Ascending aorta (tissue), 2 donors: Measurements from ENCODE around the gene OTOL1. TPM values are rescaled to one million over a fixed set of nuclear protein-coding genes. Genes with fewer than 3 reads are reported as not detected.

Experiments used
- DNase-seq, 2 donors: peaks; one replicate each; pipeline ENCODE4 v3.0.0-alpha.2; 2019; ENCODE audit warnings: low spot score in 2 of 2
- H3K27ac ChIP-seq, 2 donors: fragments of 200-600 bp; sonication (generic); one replicate each; pipeline ENCODE4 v1.5.1; 2016 to 2017; ENCODE audit warnings: mild to moderate bottlenecking in 1 of 2
- H3K27me3 ChIP-seq: fragments of 200-600 bp; sonication (generic); one replicate; pipeline ENCODE4 v1.5.1; 2017
- H3K36me3 ChIP-seq, 2 donors: fragments of 200-600 bp; sonication (generic); one replicate each; pipeline ENCODE4 v1.5.1; 2016
- H3K4me1 ChIP-seq, 2 donors: fragments of 200-600 bp; sonication (generic); one replicate each; pipeline ENCODE4 v1.5.1; 2016 to 2017; ENCODE audit warnings: mild to moderate bottlenecking in 1 of 2
- H3K4me3 ChIP-seq, 2 donors: fragments of 200-600 bp; sonication (generic); one replicate each; pipeline ENCODE4 v1.5.1; 2016 to 2017; ENCODE audit warnings: mild to moderate bottlenecking in 1 of 2
- H3K9me3 ChIP-seq, 2 donors: fragments of 200-600 bp; sonication (generic); one replicate each; pipeline ENCODE4 v1.5.1; 2016
- intact Hi-C: fragments of 100-400 bp; cut with DNase I; formaldehyde crosslinking; loops from one replicate; pipeline ENCODE4 v1.15.1; 2023
- total RNA-seq: library from RNA; depleted of rRNA; stranded (reverse); fragments of >200 nt; gene quantifications from one replicate; pipeline ENCODE4 v1.1.0, GENCODE V29; 2016
- TF ChIP-seq, protein P1 (sequence below), 3 experiments: fragments of 200-600 bp in 2 of 3; fragments of 450-650 bp in 1 of 3; sonication (generic) in 2 of 3; IDR thresholded peaks; one replicate each; pipeline ENCODE4 v1.5.1; 2016 to 2019; ENCODE audit warnings: antibody characterized with exemption in 3 of 3, mild to moderate bottlenecking in 1 of 3, moderate library complexity in 1 of 3

The OTOL1 gene
- total RNA-seq: not detected

DNA sequence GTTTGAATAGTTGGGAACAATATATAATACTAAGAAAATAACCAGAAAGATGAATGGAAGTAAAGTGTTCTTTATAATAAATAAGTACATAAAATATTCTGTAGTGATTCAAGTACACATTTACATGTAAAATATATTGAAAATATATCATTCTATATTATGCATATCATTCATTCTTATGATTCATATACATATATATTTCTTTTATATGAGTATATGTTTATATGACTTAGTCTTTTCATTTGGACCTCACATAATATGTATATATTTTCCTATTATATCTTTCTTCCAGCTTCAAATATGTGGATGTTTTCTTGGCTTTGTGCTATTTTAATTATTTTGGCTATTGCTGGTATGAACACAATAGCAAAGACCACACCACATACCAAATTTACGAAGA lies at the start of gene OTOL1:
Gene OTOL1 (plus strand): TSS at position 301 of the 400 bp plus-strand sequence. CDS start 0 bp downstream, at position 301.
- H3K9me3 ChIP-seq: no peaks in the 10 kb centered on the region
- intact Hi-C loops: no loop called here
- H3K27me3 ChIP-seq: no peaks in the 10 kb centered on the region
- H3K27ac ChIP-seq: no peak within 1 kb of the TSS
- H3K36me3 ChIP-seq: no peaks in the 10 kb centered on the region
- H3K4me3 ChIP-seq: no peak within 1 kb of the TSS
- no peak for DNase-seq
- TF ChIP-seq, protein P1, sequence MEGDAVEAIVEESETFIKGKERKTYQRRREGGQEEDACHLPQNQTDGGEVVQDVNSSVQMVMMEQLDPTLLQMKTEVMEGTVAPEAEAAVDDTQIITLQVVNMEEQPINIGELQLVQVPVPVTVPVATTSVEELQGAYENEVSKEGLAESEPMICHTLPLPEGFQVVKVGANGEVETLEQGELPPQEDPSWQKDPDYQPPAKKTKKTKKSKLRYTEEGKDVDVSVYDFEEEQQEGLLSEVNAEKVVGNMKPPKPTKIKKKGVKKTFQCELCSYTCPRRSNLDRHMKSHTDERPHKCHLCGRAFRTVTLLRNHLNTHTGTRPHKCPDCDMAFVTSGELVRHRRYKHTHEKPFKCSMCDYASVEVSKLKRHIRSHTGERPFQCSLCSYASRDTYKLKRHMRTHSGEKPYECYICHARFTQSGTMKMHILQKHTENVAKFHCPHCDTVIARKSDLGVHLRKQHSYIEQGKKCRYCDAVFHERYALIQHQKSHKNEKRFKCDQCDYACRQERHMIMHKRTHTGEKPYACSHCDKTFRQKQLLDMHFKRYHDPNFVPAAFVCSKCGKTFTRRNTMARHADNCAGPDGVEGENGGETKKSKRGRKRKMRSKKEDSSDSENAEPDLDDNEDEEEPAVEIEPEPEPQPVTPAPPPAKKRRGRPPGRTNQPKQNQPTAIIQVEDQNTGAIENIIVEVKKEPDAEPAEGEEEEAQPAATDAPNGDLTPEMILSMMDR (IDR thresholded peaks at IDR 0.05): no peak
- H3K4me1 ChIP-seq: no peaks in the 10 kb centered on the region

DNA sequence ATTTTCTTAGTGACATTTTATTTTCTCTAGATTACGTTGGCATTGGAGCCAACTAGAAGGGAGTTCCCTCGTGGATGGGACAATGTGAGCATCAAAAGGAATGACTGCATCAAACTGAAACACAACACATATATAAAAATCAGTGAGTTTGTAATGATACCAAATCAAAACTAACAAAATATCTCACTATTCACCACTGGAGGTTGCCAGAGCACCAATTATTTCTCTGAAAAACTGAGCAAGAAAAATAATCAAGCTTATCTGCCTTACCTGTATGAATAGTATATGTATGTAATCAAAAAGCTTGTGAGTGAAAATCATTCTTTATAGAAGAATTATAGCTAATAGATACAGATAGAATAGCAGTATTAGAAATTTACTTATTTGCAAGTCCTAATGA lies 46.8 kb upstream of the OTOL1 start:
- DNase-seq: no peak
- Histone ChIP-seq H3K4me3 (no peak overlapping the region), H3K9me3 (no peaks in the 10 kb centered on the region), H3K4me1 (no peaks in the 10 kb centered on the region), H3K27me3 (no peaks in the 10 kb centered on the region), H3K27ac (no peak overlapping the region), H3K36me3 (no peaks in the 10 kb centered on the region)
- TF ChIP-seq, protein P1 (IDR thresholded peaks at IDR 0.05): no peak
- intact Hi-C loops: no loop called here

DNA sequence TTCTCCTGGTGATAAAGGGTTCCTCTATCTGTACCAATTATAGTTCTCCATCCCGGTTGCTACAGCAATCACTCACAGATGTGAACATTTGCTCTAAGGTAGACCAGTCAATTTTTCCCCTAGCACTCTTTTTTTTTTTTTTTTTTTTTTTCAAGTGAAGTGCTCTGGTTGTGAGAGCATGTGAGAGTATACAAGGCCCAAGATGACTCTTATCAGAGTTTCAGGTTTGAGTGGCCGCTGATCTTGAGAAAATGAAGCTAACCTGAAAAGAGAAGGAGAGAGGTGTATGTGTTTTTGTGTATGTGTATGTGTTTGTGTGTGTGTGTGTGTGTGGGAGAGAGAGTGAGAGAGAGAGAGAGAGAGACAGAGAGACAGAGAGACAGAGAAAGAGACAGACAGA lies 44.4 kb upstream of the OTOL1 start:
- Histone ChIP-seq H3K27me3 (no peaks in the 10 kb centered on the region), H3K27ac (no peak overlapping the region), H3K4me3 (no peak overlapping the region), H3K4me1 (no peaks in the 10 kb centered on the region), H3K36me3 (no peaks in the 10 kb centered on the region), H3K9me3 (no peaks in the 10 kb centered on the region)
- TF ChIP-seq, protein P1 (IDR thresholded peaks at IDR 0.05): no peak
- intact Hi-C loops: no loop called here
- no peak for DNase-seq

DNA sequence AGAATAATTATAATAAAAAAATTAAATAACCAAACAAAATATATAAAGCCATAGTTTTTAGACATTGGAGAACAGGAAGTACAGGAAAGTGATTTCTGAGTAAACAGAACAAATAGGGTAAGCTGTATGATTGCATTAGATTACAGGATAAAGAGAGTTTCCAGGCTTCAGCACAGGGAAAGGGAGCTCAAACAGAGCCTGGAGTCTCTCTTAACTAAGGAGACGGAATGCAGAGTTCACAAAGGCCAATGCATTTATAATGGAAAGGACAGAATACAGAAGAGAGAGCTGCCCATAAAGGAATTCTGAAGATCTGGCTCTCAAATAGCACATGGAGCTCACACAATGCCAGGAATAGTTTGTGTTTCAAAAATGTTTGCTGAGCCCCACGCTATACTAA lies 42.0 kb upstream of the OTOL1 start:
- intact Hi-C loops: no loop called here
- TF ChIP-seq, protein P1 (IDR thresholded peaks at IDR 0.05): no peak
- no peak overlapping the region for H3K4me3 ChIP-seq
- no peaks in the 10 kb centered on the region for H3K27me3 ChIP-seq
- H3K9me3 ChIP-seq: no peaks in the 10 kb centered on the region
- no peak overlapping the region for H3K27ac ChIP-seq
- no peaks in the 10 kb centered on the region for H3K4me1 ChIP-seq
- no peaks in the 10 kb centered on the region for H3K36me3 ChIP-seq
- DNase-seq: no peak

DNA sequence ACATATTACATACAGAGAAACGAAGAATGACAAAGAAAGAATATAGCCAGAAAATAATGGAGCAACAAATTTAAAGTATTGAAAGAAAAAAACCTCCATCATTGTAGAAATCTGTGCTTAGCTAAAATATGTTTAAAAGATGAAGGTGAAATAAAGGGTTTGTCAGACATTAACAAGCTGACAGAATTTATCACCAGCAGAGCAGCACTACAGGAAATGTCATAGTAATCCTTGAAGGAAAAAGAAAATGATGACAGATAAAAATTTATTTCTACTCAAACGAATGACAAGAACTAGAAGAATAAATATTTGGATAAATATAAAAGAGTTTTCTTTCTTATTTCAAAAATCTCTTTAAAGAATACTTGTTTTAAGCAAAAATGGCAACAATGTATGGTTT lies 40.6 kb upstream of the OTOL1 start:
- no peak for DNase-seq
- H3K36me3 ChIP-seq: no peaks in the 10 kb centered on the region
- no peak overlapping the region for H3K27ac ChIP-seq
- intact Hi-C loops: no loop called here
- no peak overlapping the region for H3K4me3 ChIP-seq
- TF ChIP-seq, protein P1 (IDR thresholded peaks at IDR 0.05): no peak
- H3K9me3 ChIP-seq: no peaks in the 10 kb centered on the region
- no peaks in the 10 kb centered on the region for H3K4me1 ChIP-seq
- no peaks in the 10 kb centered on the region for H3K27me3 ChIP-seq

DNA sequence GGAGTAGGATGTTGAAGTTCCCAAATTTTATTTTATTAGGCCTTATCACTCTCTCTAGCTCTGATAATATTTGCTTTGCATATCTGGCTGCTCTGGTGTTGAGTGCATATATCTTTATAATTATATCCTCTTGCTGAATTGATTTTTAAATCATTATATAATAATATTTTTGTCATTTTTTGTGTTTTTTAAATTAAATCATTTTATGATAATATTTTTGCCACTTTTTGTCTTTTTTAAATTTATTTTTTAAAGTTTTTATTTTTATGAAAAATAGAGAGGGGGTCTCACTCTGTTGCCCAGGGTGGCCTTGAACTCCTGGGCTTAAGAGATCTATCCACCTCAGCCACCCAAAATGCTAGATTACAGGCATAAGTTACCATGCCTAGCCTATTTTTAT lies 34.5 kb upstream of the OTOL1 start:
- Histone ChIP-seq H3K4me1 (no peaks in the 10 kb centered on the region), H3K27me3 (no peaks in the 10 kb centered on the region), H3K36me3 (no peaks in the 10 kb centered on the region), H3K4me3 (no peak overlapping the region), H3K27ac (no peak overlapping the region), H3K9me3 (peaks cover 0 to 12% of the 10 kb centered on the region in 2 donors)
- no peak for DNase-seq
- TF ChIP-seq, protein P1 (IDR thresholded peaks at IDR 0.05): no peak
- intact Hi-C loops: no loop called here
